IPS-18a (cell line): ENCODE results near the gene LYSMD4.

Source experiments
- H3K27ac ChIP-seq: one replicate; pipeline ENCODE4 v1.5.1; 2013; ENCODE audit warnings: low read length
- H3K27me3 ChIP-seq: one replicate; pipeline ENCODE4 v1.6.1; 2013; ENCODE audit warnings: mild to moderate bottlenecking, low read length; ENCODE audit not compliant: control insufficient read depth, insufficient read depth
- H3K36me3 ChIP-seq: one replicate; pipeline ENCODE4 v1.6.1; 2013; ENCODE audit warnings: low read depth, low read length; ENCODE audit not compliant: control insufficient read depth
- H3K4me1 ChIP-seq: one replicate; pipeline ENCODE4 v1.6.1; 2013; ENCODE audit warnings: low read depth, low read length; ENCODE audit not compliant: control insufficient read depth
- H3K4me3 ChIP-seq: one replicate; pipeline ENCODE4 v1.5.1; 2013; ENCODE audit warnings: low read length
- H3K9ac ChIP-seq: one replicate; pipeline ENCODE4 v1.6.1; 2013; ENCODE audit warnings: mild to moderate bottlenecking, low read length, moderate library complexity
- H3K9me3 ChIP-seq: one replicate; pipeline ENCODE4 v1.6.1; 2013; ENCODE audit warnings: low read depth, low read length; ENCODE audit not compliant: control insufficient read depth

The LYSMD4 gene

DNA sequence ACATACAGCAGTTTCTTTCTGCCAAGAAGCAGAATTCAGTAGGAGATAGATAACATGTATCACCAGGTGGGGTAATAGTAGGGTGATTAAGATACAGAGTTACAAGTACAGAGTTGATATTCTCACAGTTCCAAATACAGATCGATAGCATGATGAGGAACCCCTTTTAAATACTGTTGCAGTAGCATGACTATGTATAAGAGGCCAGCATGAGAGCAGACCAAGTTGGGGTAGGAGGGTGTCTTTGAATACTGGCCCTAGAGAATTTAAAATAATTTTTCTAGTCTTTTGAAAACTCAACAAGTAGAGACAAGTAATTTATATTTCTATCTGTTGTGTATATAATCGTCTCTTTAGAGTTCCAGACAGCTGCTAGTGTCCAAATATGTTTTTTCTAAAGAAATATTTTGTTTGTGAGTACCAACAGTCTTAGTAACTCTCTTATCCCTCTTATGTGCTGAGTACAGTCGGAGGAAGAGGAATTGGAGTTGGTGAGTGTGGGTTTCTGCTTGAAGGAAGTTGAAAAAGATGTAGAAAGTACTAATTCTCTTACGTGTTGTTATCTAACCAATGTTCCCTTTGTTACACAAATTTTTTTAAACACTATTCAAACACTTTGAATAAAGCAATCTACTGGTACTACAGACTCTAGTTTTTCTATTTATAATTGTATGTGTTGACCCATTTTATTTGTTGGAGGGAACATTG, 30.2 kb downstream of the LYSMD4 start:
- H3K9me3 ChIP-seq = no peaks in the 10 kb centered on the region
- H3K27me3 ChIP-seq = no peaks in the 10 kb centered on the region
- no peaks in the 10 kb centered on the region for H3K36me3 ChIP-seq
- peak overlapping the region; percentile 49 for H3K27ac ChIP-seq
- peak overlapping the region; percentile 49 for H3K9ac ChIP-seq
- no peak overlapping the region for H3K4me3 ChIP-seq
- H3K4me1 ChIP-seq = peaks cover 10% of the 10 kb centered on the region

DNA sequence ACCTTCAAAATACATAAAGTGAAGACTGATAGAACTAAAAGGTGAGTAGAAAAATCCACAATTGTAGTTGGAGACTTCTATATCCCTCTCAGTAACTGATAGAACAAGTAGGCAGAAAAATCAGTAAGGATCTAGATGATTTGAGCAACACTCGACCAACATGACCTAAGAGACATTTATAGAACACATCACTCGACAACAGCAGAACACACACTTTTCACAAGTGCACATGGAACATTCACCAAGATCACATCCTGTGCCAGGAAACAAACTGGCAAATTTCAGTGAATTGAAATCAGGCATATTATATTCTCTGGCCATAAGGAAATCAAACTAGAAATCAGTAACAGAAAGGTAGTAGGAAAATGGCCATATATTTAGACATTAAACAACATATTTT, 37.1 kb downstream of the LYSMD4 start:
- Histone ChIP-seq H3K36me3 (peaks cover 27% of the 10 kb centered on the region), H3K9me3 (no peaks in the 10 kb centered on the region), H3K4me1 (no peaks in the 10 kb centered on the region), H3K9ac (no peak overlapping the region), H3K27ac (no peak overlapping the region), H3K4me3 (no peak overlapping the region), H3K27me3 (no peaks in the 10 kb centered on the region)

DNA sequence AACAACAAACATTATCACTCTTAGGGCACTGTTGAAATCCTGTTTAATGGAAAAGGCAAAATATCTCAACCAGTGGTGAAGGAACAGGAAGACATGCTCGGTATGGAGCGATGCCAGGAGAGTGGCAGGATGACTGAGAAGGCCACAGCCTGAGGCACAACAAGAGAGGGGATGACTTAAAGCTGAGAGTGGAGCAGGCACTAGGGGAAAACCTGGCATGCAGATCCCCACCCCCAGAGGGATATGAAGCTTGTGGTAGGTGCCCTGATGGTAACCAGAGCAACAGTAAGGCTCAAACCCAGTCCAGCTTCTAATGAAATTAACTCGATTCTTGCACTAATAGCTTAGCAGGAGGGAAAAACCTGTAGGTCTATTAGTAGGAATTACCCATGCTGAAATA, 40.4 kb downstream of the LYSMD4 start:
- H3K4me1 ChIP-seq = no peaks in the 10 kb centered on the region
- no peak overlapping the region for H3K9ac ChIP-seq
- H3K36me3 ChIP-seq = peaks cover 30% of the 10 kb centered on the region
- no peak overlapping the region for H3K27ac ChIP-seq
- H3K27me3 ChIP-seq = no peaks in the 10 kb centered on the region
- no peak overlapping the region for H3K4me3 ChIP-seq
- no peaks in the 10 kb centered on the region for H3K9me3 ChIP-seq

DNA sequence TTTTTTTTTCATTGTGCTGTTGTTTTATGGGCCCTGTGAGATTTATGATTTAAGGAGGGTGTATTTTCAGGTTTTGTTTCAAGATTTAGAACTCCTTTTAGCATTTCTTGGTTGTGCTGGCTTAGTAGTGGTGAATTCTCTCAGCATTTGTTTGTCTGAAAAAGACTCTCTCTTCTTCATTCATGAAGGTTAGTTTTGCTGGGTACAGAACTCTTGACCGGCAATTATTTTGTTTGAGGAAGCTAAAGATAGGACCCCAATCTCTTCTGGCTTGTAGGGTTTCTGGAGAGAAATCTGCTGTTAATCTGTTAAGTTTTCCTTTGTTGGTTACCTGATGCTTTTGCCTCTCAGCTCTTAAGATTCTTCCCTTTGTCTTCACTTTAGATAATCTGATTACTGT, 46.9 kb downstream of the LYSMD4 start:
- peaks cover 3% of the 10 kb centered on the region for H3K36me3 ChIP-seq

DNA sequence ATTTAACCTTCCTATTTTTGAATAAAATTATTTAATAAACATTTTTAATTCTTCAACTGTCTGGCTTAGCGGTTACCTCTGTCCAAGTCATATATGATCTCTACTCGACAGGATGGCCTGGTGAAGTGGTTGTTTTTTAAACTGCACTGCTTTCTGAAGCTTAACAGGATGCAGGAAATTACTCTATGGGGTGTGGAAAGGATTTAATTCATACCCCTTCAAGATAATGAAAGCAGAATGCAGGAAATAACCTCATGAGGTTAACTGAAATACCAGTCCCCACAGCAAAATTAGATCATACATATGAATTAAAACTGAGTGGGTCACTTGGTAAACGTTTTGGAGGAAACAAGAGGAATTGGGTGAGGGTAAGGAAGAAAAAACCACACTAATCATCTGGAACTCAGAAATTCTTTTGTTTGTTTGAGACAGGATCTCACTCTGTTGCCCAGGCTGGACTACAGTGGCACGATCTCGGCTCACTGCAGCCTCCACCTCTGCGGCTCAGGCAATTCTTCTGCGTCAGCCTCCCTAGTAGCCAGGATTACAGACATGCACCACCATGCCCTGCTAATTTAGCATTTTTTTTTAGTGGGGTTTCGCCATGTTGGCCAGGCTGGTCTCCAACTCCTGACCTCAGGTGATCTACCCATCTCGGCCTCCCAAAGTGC, 50.1 kb downstream of the LYSMD4 start:
- no peaks in the 10 kb centered on the region for H3K9me3 ChIP-seq
- H3K4me1 ChIP-seq = no peaks in the 10 kb centered on the region
- H3K27ac ChIP-seq = no peak overlapping the region
- H3K9ac ChIP-seq = no peak overlapping the region
- H3K4me3 ChIP-seq = no peak overlapping the region
- no peaks in the 10 kb centered on the region for H3K27me3 ChIP-seq
- peaks cover 3% of the 10 kb centered on the region for H3K36me3 ChIP-seq

More for the DNA sequence above, 46.9 kb downstream of the LYSMD4 start:
- Histone ChIP-seq H3K27ac (no peak overlapping the region), H3K4me1 (no peaks in the 10 kb centered on the region), H3K4me3 (no peak overlapping the region), H3K9me3 (no peaks in the 10 kb centered on the region), H3K27me3 (no peaks in the 10 kb centered on the region), H3K9ac (no peak overlapping the region)

DNA sequence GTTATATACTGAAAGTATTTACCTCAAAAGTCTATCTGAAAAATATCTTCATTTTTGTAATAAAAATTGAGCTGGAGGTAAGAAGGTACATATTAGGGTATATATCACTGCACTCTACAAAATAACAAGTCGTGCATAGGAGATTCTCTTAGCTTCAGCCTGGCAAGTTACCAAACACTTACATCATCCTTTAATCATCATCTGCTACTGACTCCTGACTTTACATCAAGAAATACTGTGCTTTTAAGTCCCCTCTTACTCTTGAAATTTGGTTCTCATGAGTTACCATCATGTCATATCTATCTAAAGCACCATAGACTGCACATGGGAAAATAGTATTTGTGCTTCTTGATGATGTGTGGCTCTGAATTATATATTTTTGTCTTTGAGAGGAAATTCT, 50.8 kb downstream of the LYSMD4 start:
- no peaks in the 10 kb centered on the region for H3K36me3 ChIP-seq
- H3K9me3 ChIP-seq = no peaks in the 10 kb centered on the region
- no peaks in the 10 kb centered on the region for H3K27me3 ChIP-seq
- H3K4me1 ChIP-seq = no peaks in the 10 kb centered on the region
- H3K9ac ChIP-seq = no peak overlapping the region
- H3K4me3 ChIP-seq = no peak overlapping the region
- no peak overlapping the region for H3K27ac ChIP-seq

DNA sequence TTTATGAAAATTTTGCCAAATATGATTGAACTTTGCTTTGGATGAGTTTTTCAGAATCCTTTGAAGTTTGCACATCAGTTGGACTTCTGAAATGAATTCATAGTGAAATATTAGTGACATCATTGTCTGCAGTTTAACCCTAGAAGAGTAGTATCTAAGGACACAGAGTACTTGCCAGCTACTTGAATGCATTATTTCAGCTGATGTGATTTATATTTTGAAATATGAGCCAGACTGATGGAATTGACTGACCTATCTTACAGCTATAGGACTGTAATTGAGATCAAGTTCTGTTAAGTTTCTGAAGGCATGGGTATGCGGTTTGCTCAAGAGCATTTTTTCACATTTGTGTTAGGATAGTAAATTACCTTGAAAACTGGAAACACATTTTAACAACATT, 51.2 kb downstream of the LYSMD4 start:
- no peak overlapping the region for H3K4me3 ChIP-seq
- H3K9ac ChIP-seq = no peak overlapping the region
- no peak overlapping the region for H3K27ac ChIP-seq

DNA sequence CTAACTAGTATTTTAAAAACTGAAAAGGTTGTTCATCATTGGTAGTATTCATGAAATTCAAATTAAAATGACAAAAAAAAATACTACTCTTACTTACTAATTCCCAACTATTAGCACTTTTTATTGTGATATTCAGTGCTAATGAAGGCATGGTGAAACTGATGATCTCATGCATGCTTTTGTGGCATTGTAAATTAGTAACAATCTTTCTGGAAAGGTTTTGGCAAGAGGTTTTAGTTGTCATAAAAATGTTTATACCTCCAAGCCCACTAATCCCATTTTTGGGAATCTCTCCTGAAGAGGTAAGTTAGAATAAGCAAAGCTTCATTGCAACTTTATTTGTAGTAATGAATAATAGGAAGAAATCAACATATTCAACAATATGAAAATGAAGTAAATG, 53.0 kb downstream of the LYSMD4 start:
- no peak overlapping the region for H3K27ac ChIP-seq
- H3K27me3 ChIP-seq = no peaks in the 10 kb centered on the region
- no peak overlapping the region for H3K4me3 ChIP-seq
- no peaks in the 10 kb centered on the region for H3K4me1 ChIP-seq
- H3K9ac ChIP-seq = no peak overlapping the region
- H3K9me3 ChIP-seq = no peaks in the 10 kb centered on the region
- H3K36me3 ChIP-seq = peaks cover 5% of the 10 kb centered on the region

More for the DNA sequence above, 51.2 kb downstream of the LYSMD4 start:
- Histone ChIP-seq H3K27me3 (no peaks in the 10 kb centered on the region), H3K9me3 (no peaks in the 10 kb centered on the region), H3K4me1 (no peaks in the 10 kb centered on the region), H3K36me3 (no peaks in the 10 kb centered on the region)

DNA sequence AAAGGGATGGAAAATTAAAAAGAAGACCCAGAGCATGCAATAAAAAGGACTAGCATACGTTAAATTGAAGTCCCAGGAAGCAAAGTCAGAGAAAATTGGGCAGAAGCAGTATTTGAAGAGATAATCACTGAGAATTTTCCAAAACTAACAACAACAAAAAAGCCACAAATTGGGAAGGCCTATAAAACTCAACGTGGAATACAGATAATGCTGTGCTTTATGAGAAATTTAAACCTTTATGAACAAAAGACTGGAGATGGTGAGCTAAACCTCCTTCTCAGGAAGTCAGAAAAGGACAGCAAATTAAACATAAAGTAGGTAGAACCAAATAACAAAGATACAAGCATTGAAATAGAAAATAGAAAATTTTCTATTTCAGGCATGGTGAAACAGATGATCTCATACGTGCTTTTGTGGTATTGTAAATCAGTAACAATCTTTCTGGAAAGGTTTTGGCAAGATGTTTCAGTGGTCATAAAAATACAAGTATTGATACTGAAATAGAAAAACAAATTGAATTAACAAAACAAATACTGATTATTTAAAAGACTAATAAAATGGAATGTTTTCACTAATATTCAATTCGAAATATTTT, 55.6 kb downstream of the LYSMD4 start:
- Histone ChIP-seq H3K27me3 (no peaks in the 10 kb centered on the region), H3K9me3 (no peaks in the 10 kb centered on the region), H3K36me3 (peaks cover 20% of the 10 kb centered on the region), H3K27ac (no peak overlapping the region), H3K4me1 (no peaks in the 10 kb centered on the region), H3K9ac (no peak overlapping the region), H3K4me3 (no peak overlapping the region)
